ENCODE data around the gene KRTAP9-6.

DNA sequence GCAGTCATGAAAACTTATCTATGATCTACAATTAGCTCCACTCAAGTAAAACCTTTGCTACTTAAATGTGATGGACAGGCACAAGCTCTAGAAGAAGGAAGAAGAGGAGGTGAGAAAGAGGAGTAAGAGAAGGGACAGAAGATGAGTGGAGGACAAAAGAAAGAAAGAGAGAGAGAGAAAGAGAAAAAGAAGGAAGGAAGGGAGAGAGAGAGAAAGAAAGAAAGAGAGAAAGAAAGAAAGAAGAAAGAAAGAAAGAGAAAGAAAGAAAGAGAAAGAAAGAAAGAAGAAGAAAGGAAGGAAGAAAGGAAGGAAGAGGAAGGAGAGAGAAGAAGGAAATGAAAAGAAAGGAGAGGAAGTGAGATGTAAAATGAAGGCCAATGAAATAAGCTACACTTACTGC, 35.1 kb upstream of the KRTAP9-6 start:
- TF ChIP-seq, protein P1, sequence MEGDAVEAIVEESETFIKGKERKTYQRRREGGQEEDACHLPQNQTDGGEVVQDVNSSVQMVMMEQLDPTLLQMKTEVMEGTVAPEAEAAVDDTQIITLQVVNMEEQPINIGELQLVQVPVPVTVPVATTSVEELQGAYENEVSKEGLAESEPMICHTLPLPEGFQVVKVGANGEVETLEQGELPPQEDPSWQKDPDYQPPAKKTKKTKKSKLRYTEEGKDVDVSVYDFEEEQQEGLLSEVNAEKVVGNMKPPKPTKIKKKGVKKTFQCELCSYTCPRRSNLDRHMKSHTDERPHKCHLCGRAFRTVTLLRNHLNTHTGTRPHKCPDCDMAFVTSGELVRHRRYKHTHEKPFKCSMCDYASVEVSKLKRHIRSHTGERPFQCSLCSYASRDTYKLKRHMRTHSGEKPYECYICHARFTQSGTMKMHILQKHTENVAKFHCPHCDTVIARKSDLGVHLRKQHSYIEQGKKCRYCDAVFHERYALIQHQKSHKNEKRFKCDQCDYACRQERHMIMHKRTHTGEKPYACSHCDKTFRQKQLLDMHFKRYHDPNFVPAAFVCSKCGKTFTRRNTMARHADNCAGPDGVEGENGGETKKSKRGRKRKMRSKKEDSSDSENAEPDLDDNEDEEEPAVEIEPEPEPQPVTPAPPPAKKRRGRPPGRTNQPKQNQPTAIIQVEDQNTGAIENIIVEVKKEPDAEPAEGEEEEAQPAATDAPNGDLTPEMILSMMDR (IDR thresholded peaks at IDR 0.05), result no peak
- no peak for TF ChIP-seq EZH2 (IDR thresholded peaks at IDR 0.05; ENCODE audit: borderline replicate concordance, insufficient read depth, low read depth, low read length, poor library complexity, severe bottlenecking)
